AG04449 (cell line): ENCODE measurements around the gene TNFRSF18.

Experiments used
- CTCF ChIA-PET: fragments of 350-600 bp; formaldehyde crosslinking; extraction: SDS; loops from one replicate; lab custom pipeline; 2021; ENCODE audit warnings: antibody characterized with exemption; lab: Yijun Ruan, JAX
- POLR2A ChIA-PET: fragments of 400-600, 350-600 bp; formaldehyde crosslinking; extraction: SDS; loops from one replicate; lab custom pipeline; 2020; ENCODE audit warnings: antibody characterized with exemption, inconsistent platforms; lab: Yijun Ruan, JAX
- DNase-seq: peaks from one replicate; pipeline ENCODE4 v3.0.0-alpha.2; 2010; ENCODE audit warnings: low read depth, low spot score
- H3K4me3 ChIP-seq: 2 replicates; pipeline ENCODE4 v1.5.1; 2011; ENCODE audit warnings: low read depth, mild to moderate bottlenecking, control low read depth, low read length
- CTCF ChIP-seq: IDR thresholded peaks from one replicate; pipeline ENCODE4 v1.5.1; 2011; ENCODE audit warnings: mild to moderate bottlenecking, moderate library complexity, low read length, control low read depth, inconsistent platforms; ENCODE audit not compliant: insufficient read depth; ENCODE audit errors: missing control alignments

Gene TNFRSF18

DNA sequence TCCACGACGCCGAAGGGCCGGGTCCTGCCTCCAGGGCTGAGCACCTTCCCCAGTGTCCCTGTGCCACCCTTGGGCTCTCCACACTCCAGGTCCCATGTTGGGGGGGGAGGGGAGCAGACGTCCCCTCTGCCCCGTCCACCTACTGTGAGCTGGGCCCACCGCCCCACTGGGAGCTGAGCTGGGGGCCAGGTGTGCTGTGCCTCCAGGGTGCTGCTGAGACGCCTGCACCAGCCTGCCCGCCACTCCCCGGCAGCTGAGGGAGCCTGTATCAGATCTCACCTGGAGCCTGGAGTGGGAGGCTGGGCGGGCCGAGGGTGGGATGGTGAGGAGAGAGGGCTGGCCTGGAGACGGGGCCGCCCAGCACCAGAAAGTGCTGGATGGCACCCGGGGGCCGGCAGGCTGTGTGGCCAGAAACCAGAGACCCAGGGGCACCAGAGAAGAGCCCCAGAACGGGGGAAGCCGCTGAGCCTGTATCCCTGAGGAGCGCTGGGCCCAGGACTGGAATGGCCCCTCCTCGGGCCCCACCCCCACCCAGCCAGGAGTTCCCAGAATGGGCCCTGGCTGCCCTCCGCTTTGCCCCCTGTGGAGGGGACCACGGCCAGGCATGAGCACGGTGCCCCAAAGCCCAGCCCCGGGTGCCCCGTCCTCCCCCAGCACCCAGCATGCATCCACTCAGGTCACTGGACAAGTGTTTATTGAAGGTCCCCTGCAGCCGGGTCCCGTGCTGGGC, 3.4 kb downstream of the TNFRSF18 start:
- no peak for TF ChIP-seq CTCF

GRCh38 chr1:1200876-1201810, 5.2 kb downstream of the TNFRSF18 start:
- no peak for TF ChIP-seq CTCF
- peak overlapping the region; percentile 48 for H3K4me3 ChIP-seq
- POLR2A ChIA-PET: no interaction called here
- no peak for DNase-seq
- CTCF ChIA-PET: no interaction called here

More for the DNA sequence above, 3.4 kb downstream of the TNFRSF18 start:
- no peak for DNase-seq
- CTCF ChIA-PET: interaction anchor here (1.5 kb wide), 1 partner anchor 80 kb away, joined by 3 read pairs; no protein-coding TSS in a partner anchor
- POLR2A ChIA-PET: no interaction called here
- no peak overlapping the region for H3K4me3 ChIP-seq

DNA sequence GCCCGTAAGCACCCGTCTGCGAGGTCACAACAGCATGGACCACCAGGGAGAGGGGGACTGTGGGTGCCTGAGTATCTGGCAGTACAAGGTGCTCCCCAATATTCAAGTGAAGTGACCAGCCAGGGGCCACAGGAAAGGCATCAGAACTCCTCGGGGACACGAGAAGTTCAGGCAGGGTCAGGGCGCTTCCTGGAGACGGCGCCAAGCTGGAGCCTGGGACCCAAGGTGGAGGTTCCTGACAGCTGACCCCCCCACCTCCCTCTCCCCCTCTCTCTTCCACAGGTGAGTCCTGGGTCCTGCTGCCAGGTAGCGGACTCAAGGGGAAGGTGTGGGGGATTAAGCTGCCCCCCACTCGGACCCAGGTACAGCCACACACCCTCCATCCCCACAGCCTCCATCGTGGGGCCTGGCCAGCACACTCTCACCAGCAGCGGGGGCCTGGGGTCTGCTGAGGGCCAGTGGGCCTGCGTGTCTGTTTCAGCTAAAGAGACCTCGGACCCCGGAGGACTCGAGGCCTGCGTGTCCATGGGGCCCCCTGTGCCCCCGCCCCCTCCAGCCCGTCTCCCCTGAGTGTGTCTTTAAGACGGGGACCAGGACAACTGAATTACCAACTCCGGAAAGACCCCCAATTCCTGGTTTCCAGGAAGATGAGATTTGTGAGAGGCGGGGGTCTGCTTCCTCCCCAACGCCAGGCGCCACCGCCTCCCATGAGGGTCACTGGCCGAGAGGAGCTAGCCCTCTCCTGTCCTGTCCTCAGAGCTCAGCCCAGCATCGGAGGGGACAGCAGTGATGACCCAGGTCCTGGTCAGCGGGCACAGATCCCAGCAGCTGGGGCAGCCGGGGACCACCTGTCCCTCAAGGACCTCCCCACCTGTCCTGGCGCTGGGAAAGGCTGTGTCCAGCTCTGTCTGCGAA, 6.2 kb downstream of the TNFRSF18 start:
- H3K4me3 ChIP-seq: no peak overlapping the region
- ChIA-PET POLR2A (no interaction called here), CTCF (no interaction called here)
- no peak for DNase-seq
- no peak for TF ChIP-seq CTCF

DNA sequence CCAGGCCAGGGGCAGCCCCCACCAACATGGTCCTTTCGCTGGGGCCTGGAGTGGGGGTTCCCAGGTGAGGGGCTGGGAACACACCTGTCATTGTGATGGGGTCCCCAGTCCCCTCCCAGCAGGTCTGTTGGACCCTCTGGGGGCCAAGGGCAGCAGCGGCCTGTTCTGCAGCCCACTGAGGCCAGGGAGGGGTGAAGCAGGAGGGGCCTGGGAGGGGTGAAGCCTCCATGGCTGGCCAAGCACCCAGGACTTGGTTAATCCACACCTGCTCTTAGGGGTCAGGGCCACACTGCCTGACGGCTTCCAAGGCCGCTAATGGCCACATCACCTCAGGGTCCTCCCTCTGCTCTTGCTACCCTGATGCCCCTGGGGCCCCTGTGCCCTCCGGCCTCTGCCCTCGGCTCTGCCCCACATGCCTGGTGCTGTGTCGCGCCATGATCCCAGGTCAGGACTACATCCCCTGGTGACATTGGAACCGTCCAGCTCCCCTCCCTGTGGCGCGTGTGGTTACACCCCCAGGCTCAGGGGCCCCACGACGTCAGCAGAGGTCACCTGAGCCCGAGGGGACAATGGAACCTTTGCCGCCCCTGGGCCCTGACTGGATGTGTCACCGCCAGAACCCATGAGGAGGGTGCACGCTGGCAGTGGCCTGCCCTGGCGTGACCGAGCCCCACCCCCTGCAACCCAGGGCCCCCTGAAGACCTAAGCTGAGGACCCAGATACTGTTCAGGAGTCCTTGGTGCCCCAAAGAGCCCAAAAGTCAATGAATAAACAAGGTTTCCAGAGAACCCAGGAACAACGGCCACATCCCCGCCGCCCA, 7.0 kb downstream of the TNFRSF18 start:
- DNase-seq: no peak
- ChIA-PET POLR2A (no interaction called here), CTCF (no interaction called here)
- no peak overlapping the region for H3K4me3 ChIP-seq
- no peak for TF ChIP-seq CTCF

DNA sequence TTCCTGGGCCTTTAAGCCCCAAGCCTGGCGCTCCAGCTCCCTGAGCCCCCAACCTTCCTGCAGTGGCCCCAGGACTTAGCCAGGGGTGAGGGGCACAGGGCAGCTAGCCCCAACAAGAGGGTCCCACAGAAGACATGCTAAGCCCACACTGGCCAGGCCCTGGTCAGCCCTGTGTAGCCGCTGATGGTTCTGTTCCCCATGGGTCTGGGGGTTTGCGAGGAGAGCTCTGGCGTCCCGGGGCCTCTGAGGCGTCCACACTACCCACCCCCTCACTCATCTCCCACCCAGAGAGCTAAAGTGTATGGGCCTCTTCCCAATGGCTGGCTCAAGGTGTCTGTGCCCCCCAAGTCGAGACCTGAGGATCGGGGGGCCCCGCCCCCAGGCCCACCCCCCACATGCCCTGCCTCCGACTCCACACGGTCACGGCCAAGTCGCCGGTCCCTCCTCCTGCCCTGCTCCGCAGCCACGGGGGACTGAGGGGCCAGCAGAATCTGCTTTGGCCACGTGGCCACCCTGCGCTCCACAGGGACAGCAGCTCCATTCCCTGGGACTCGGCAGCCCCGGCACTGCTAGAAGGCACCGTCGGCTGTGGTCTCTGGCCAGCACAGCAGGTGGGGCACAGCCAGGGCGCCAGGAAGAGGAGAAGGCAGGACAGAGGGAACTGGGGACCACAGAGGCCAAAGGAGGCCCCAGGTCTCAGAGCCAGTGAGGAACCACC, 7.8 kb downstream of the TNFRSF18 start:
- POLR2A ChIA-PET: no interaction called here
- DNase-seq: no peak
- no peak for TF ChIP-seq CTCF
- no peak overlapping the region for H3K4me3 ChIP-seq
- CTCF ChIA-PET: no interaction called here
